Fibroblast of lung (primary cell): ENCODE results near the gene MADCAM1. TPM values are rescaled to one million over a fixed set of nuclear protein-coding genes. Genes with fewer than 3 reads are reported as not detected.

Source experiments
- DNase-seq, 2 donors: peaks; one replicate each; pipeline versions ENCODE4 v3.0.0 to v3.0.0-alpha.2; 2010; ENCODE audit warnings: low read depth in 2 of 2
- H2AFZ ChIP-seq: 2 replicates; pipeline ENCODE4 v1.5.1; 2012; ENCODE audit warnings: low read length, control low read depth, inconsistent platforms
- H3K27ac ChIP-seq: 2 replicates; pipeline ENCODE4 v1.5.1; 2011; ENCODE audit warnings: low read length, control low read depth; ENCODE audit not compliant: insufficient read depth
- H3K27me3 ChIP-seq: 2 replicates; pipeline ENCODE4 v1.5.1; 2011; ENCODE audit warnings: mild to moderate bottlenecking, low read length; ENCODE audit not compliant: control insufficient read depth, insufficient read depth
- H3K36me3 ChIP-seq: 2 replicates; pipeline ENCODE4 v1.5.1; 2011; ENCODE audit warnings: low read length; ENCODE audit not compliant: control insufficient read depth, insufficient read depth
- H3K4me1 ChIP-seq: 2 replicates; pipeline ENCODE4 v1.5.1; 2011; ENCODE audit warnings: low read length; ENCODE audit not compliant: control insufficient read depth, insufficient read depth; ENCODE audit errors: extremely low read depth
- H3K4me2 ChIP-seq: 2 replicates; pipeline ENCODE4 v1.5.1; 2011; ENCODE audit warnings: low read length, control low read depth; ENCODE audit not compliant: insufficient read depth; ENCODE audit errors: extremely low read depth
- H3K4me3 ChIP-seq, 4 experiments: fragments of 200-600 bp in 1 of 4; sonication (generic) in 1 of 4; replicated peaks in 1 of 4; 2 replicates each; pipeline ENCODE4 v1.5.1; 2011 to 2016; ENCODE audit warnings: low read length in 4 of 4, low read depth in 3 of 4, mild to moderate bottlenecking in 3 of 4, control low read depth in 2 of 4, inconsistent platforms in 1 of 4, mixed read lengths in 1 of 4; ENCODE audit not compliant: insufficient read depth in 1 of 4; ENCODE audit errors: control extremely low read depth in 1 of 4
- H3K79me2 ChIP-seq: 2 replicates; pipeline ENCODE4 v1.5.1; 2012; ENCODE audit warnings: mild to moderate bottlenecking, low read length, inconsistent platforms; ENCODE audit not compliant: control insufficient read depth, insufficient read depth
- H3K9ac ChIP-seq: 2 replicates; pipeline ENCODE4 v1.5.1; 2011; ENCODE audit warnings: mild to moderate bottlenecking, low read length, control low read depth; ENCODE audit not compliant: insufficient read depth
- H3K9me3 ChIP-seq: 2 replicates; pipeline ENCODE4 v1.5.1; 2012; ENCODE audit warnings: low read depth, low read length; ENCODE audit not compliant: control insufficient read depth, insufficient read depth
- H4K20me1 ChIP-seq: 2 replicates; pipeline ENCODE4 v1.5.1; 2011; ENCODE audit warnings: low read length; ENCODE audit not compliant: control insufficient read depth, insufficient read depth; ENCODE audit errors: extremely low read depth
- EZH2 ChIP-seq: IDR thresholded peaks from 2 replicates; pipeline ENCODE4 v1.5.1; 2012; ENCODE audit warnings: low read length, control low read depth, mild to moderate bottlenecking; ENCODE audit errors: missing control alignments
- polyA minus RNA-seq: library from RNA; depleted of rRNA, polyadenylated mRNA; stranded (reverse); fragments of >200 nt; gene quantifications from 2 replicates; pipeline ENCODE4 v1.2.3, GENCODE V29; 2011; ENCODE audit warnings: low replicate concordance
- polyA plus RNA-seq, 2 donors: library from polyadenylated mRNA; depleted of rRNA in 1 of 2; stranded (reverse) in 1 of 2; unstranded in 1 of 2; fragments of >200 nt; gene quantifications; 2 replicates each; pipeline ENCODE4 v1.2.1, GENCODE V29; 2011 to 2012; ENCODE audit warnings: missing spikeins in 1 of 2
- total RNA-seq: library from RNA; depleted of rRNA; stranded (reverse); fragments of >200 nt; gene quantifications from 2 replicates; pipeline ENCODE4 v1.2.1, GENCODE V29; 2014
- TF ChIP-seq, protein P1 (sequence below), 2 donors: IDR thresholded peaks in 1 of 2; conservative IDR thresholded peaks in 1 of 2; 1 replicate in 1 of 2; 2 replicates in 1 of 2; pipeline ENCODE4 v1.5.1; 2011 to 2012; ENCODE audit warnings: low read length in 2 of 2, control low read depth in 1 of 2, inconsistent platforms in 1 of 2, low read depth in 1 of 2, mild to moderate bottlenecking in 1 of 2

The MADCAM1 gene
- 0.17 and 0.26 TPM in 2 replicates for total RNA-seq
- not detected in 2 replicates for polyA plus RNA-seq
- polyA plus RNA-seq (2012) = 0.22 TPM in 1 of 2 replicates, not detected in the other
- polyA minus RNA-seq = not detected in 2 replicates

DNA sequence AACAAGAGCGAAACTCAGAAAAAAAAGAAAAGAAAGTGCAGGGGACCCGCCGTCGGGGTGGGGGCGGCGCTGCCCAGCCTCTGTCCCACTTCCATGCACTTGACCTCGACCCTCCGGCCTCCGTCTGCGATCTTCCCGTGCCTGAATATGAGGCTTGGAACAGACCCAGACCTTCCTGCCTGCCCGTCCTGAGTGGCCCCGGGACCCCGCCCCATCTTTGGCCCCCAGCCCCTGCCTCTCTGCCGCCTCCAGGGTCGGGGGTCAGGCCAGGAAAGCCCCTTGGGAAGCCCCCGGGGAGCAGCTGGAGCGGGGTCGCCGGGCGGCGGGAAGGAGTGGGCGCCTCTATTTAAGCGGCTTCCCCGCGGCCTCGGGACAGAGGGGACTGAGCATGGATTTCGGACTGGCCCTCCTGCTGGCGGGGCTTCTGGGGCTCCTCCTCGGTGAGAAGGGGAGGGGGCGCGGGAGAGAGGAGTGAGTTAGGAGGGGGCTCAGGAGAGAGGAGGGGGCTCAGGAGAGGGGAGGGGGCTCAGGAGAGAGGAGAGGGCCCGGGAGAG is at the start of gene MADCAM1:
Gene MADCAM1 (plus strand): TSS at position 375 of the 554 bp plus-strand sequence. CDS start 14 bp downstream, at position 389.
- H3K4me3 ChIP-seq = no peak within 1 kb of the TSS
- no peaks in the 10 kb centered on the region for H3K4me1 ChIP-seq
- H3K36me3 ChIP-seq = no peaks in the 10 kb centered on the region
- TF ChIP-seq, protein P1, sequence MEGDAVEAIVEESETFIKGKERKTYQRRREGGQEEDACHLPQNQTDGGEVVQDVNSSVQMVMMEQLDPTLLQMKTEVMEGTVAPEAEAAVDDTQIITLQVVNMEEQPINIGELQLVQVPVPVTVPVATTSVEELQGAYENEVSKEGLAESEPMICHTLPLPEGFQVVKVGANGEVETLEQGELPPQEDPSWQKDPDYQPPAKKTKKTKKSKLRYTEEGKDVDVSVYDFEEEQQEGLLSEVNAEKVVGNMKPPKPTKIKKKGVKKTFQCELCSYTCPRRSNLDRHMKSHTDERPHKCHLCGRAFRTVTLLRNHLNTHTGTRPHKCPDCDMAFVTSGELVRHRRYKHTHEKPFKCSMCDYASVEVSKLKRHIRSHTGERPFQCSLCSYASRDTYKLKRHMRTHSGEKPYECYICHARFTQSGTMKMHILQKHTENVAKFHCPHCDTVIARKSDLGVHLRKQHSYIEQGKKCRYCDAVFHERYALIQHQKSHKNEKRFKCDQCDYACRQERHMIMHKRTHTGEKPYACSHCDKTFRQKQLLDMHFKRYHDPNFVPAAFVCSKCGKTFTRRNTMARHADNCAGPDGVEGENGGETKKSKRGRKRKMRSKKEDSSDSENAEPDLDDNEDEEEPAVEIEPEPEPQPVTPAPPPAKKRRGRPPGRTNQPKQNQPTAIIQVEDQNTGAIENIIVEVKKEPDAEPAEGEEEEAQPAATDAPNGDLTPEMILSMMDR (conservative IDR thresholded peaks at IDR 0.05 in 1 of 2, IDR thresholded peaks at IDR 0.05 in 1 of 2; ENCODE audit: low read depth in 1 of 2, low read length in 2 of 2) = no peak
- no peak for TF ChIP-seq EZH2
- no peaks in the 10 kb centered on the region for H3K9me3 ChIP-seq
- no peak within 1 kb of the TSS for H2AFZ ChIP-seq
- H3K9ac ChIP-seq = no peak within 1 kb of the TSS
- H3K27me3 ChIP-seq = peaks cover 14% of the 10 kb centered on the region
- no peak for DNase-seq
- H3K4me2 ChIP-seq = peak within 1 kb of the TSS; percentile 25
- no peak within 1 kb of the TSS for H3K27ac ChIP-seq
- no peaks in the 10 kb centered on the region for H4K20me1 ChIP-seq
- no peaks in the 10 kb centered on the region for H3K79me2 ChIP-seq

DNA sequence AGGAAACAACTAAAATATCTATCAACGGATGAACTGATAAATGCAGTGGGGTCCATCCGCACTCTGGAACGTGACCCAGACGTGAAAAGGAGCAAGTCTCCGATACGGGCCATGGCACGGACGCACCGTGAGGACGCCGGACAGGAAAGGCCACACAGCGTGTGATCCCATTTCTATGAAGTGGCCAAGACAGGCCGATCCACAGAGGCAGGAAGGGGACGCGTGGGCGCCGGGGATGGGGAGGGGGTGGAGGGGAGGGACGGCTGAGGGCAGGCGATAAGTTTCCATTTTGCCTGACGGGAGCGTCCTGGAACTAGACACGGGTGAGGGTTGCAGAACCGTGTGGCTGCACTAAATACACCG is 49.2 kb upstream of the MADCAM1 start:
- Histone ChIP-seq H3K79me2 (no peaks in the 10 kb centered on the region), H3K4me2 (no peak overlapping the region), H3K27me3 (no peaks in the 10 kb centered on the region), H3K36me3 (no peaks in the 10 kb centered on the region), H3K4me1 (no peaks in the 10 kb centered on the region), H3K27ac (no peak overlapping the region), H3K9me3 (no peaks in the 10 kb centered on the region), H3K9ac (no peak overlapping the region), H4K20me1 (no peaks in the 10 kb centered on the region), H2AFZ (no peak overlapping the region), H3K4me3 (no peak overlapping the region)
- TF ChIP-seq, protein P1 (conservative IDR thresholded peaks at IDR 0.05 in 1 of 2, IDR thresholded peaks at IDR 0.05 in 1 of 2; ENCODE audit: low read depth in 1 of 2, low read length in 2 of 2) = no peak
- no peak for TF ChIP-seq EZH2
- DNase-seq = no peak

DNA sequence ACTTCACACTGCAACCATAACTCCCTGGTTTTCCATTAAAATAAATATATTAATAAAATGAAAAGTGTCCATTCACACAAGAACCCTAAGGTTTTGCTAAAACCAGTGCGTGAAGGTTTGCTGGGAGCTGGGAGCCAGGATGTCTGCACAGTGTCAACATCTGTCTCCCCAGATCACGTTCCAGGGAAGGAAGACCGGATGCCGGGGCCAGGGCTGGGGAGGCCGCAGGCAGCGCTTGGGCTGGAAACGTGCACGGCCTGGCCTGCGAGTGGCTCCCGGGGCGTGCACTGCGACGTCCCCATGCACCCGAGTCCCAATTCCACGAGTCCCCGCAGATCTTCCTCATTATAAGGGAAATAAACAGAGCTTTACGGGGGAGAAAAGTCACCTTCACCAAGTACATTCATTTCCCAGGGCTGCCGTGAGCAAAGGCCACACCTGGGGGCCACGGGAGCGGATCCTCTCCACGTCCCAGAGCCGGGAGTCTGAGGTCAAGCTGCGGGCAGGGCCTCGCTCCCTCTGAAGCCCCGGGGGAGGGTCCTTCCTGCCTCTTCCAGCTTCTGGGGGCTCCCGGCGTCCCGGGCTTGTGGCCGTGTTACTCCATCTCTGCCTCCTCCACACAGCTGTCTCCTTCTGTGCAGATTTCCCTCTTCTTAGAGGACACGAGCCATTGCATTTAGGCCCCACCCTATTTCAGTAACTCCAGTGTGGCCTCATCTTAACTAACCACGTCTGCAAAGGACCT is 48.3 kb upstream of the MADCAM1 start:
- Histone ChIP-seq H3K9ac (no peak overlapping the region), H3K36me3 (no peaks in the 10 kb centered on the region), H3K4me2 (no peak overlapping the region), H3K27ac (no peak overlapping the region), H3K27me3 (no peaks in the 10 kb centered on the region), H3K4me3 (no peak overlapping the region), H3K4me1 (no peaks in the 10 kb centered on the region), H2AFZ (no peak overlapping the region), H4K20me1 (no peaks in the 10 kb centered on the region), H3K79me2 (no peaks in the 10 kb centered on the region), H3K9me3 (no peaks in the 10 kb centered on the region)
- TF ChIP-seq, protein P1 (conservative IDR thresholded peaks at IDR 0.05 in 1 of 2, IDR thresholded peaks at IDR 0.05 in 1 of 2; ENCODE audit: low read depth in 1 of 2, low read length in 2 of 2) = no peak
- TF ChIP-seq EZH2 = no peak
- DNase-seq = no peak
